Measurements from ENCODE around the gene RGS2.

The RGS2 gene

GRCh38 chr1:192852001-192852947 is 43.4 kb downstream of the RGS2 start:
- no peak overlapping the region for H3K4me3 ChIP-seq (ENCODE audit: low read length)

GRCh38 chr1:192858456-192858855 is 49.6 kb downstream of the RGS2 start:
- Histone ChIP-seq H3K4ac (ENCODE audit: low read depth, low read length) (no peak overlapping the region), H2AK5ac (ENCODE audit: low read length) (no peak overlapping the region), H3K27ac (ENCODE audit: low read depth, low read length) (no peak overlapping the region), H3K36me3 (ENCODE audit: control insufficient read depth, insufficient read depth, low read length) (no peaks in the 10 kb centered on the region), H3K56ac (ENCODE audit: low read length) (no peak overlapping the region), H4K8ac (ENCODE audit: low read depth, low read length) (no peak overlapping the region), H3K79me1 (ENCODE audit: low read length) (no peaks in the 10 kb centered on the region), H4K5ac (ENCODE audit: low read length) (no peak overlapping the region), H3K9ac (ENCODE audit: low read length) (no peak overlapping the region), H3K79me2 (ENCODE audit: control insufficient read depth, insufficient read depth, low read length) (no peaks in the 10 kb centered on the region), H3K4me3 (ENCODE audit: low read length) (no peak overlapping the region), H2BK120ac (ENCODE audit: low read depth, low read length) (no peak overlapping the region), H3K27me3 (ENCODE audit: insufficient read depth, low read length, poor library complexity) (no peaks in the 10 kb centered on the region), H2BK5ac (ENCODE audit: low read length) (no peak overlapping the region), H2BK15ac (replicated peaks; ENCODE audit: low read depth) (no peak overlapping the region), H3K18ac (ENCODE audit: low read length) (no peak overlapping the region), H3K23ac (ENCODE audit: low read length) (no peak overlapping the region), H3K4me2 (ENCODE audit: low read length) (no peak overlapping the region), H3K4me1 (ENCODE audit: control insufficient read depth, low read depth, low read length) (no peaks in the 10 kb centered on the region)
- WGBS (ENCODE audit: extremely low coverage, insufficient coverage, low lambda C conversion rate) = no CpG with 5 or more reads among the region's 1 CpG
- DNase-seq = no peak

More at GRCh38 chr1:192852001-192852947, 43.4 kb downstream of the RGS2 start:
- H3K79me2 ChIP-seq (ENCODE audit: control insufficient read depth, insufficient read depth, low read length) = no peaks in the 10 kb centered on the region
- H3K36me3 ChIP-seq (ENCODE audit: control insufficient read depth, insufficient read depth, low read length) = no peaks in the 10 kb centered on the region
- no peak overlapping the region for H3K18ac ChIP-seq (ENCODE audit: low read length)
- peaks cover 3% of the 10 kb centered on the region for H3K4me1 ChIP-seq (ENCODE audit: control insufficient read depth, low read depth, low read length)
- no peaks in the 10 kb centered on the region for H3K79me1 ChIP-seq (ENCODE audit: low read length)
- no peak overlapping the region for H2AK5ac ChIP-seq (ENCODE audit: low read length)
- H3K4me2 ChIP-seq (ENCODE audit: low read length) = no peak overlapping the region
- no peak overlapping the region for H3K4ac ChIP-seq (ENCODE audit: low read depth, low read length)
- H3K27me3 ChIP-seq (ENCODE audit: insufficient read depth, low read length, poor library complexity) = no peaks in the 10 kb centered on the region
- no peak overlapping the region for H4K5ac ChIP-seq (ENCODE audit: low read length)
- no peak overlapping the region for H3K9ac ChIP-seq (ENCODE audit: low read length)
- H3K23ac ChIP-seq (ENCODE audit: low read length) = no peak overlapping the region
- no peak overlapping the region for H3K27ac ChIP-seq (ENCODE audit: low read depth, low read length)
- H2BK5ac ChIP-seq (ENCODE audit: low read length) = no peak overlapping the region
- H2BK15ac ChIP-seq (replicated peaks; ENCODE audit: low read depth) = no peak overlapping the region
- DNase-seq = no peak
- no peak overlapping the region for H2BK120ac ChIP-seq (ENCODE audit: low read depth, low read length)
- no CpG with 5 or more reads among the region's 1 CpG for WGBS (ENCODE audit: extremely low coverage, insufficient coverage, low lambda C conversion rate)
- no peak overlapping the region for H3K56ac ChIP-seq (ENCODE audit: low read length)
- no peak overlapping the region for H4K8ac ChIP-seq (ENCODE audit: low read depth, low read length)

GRCh38 chr1:192859808-192860207 is 51.0 kb downstream of the RGS2 start:
- no peak overlapping the region for H3K4ac ChIP-seq (ENCODE audit: low read depth, low read length)
- H2BK120ac ChIP-seq (ENCODE audit: low read depth, low read length) = no peak overlapping the region
- H3K27ac ChIP-seq (ENCODE audit: low read depth, low read length) = no peak overlapping the region
- H2BK5ac ChIP-seq (ENCODE audit: low read length) = no peak overlapping the region
- no peak overlapping the region for H4K8ac ChIP-seq (ENCODE audit: low read depth, low read length)
- no peak overlapping the region for H3K4me2 ChIP-seq (ENCODE audit: low read length)
- H2BK15ac ChIP-seq (replicated peaks; ENCODE audit: low read depth) = no peak overlapping the region
- no peak for DNase-seq
- H3K4me3 ChIP-seq (ENCODE audit: low read length) = no peak overlapping the region
- no peaks in the 10 kb centered on the region for H3K27me3 ChIP-seq (ENCODE audit: insufficient read depth, low read length, poor library complexity)
- no peak overlapping the region for H4K5ac ChIP-seq (ENCODE audit: low read length)
- no peak overlapping the region for H3K56ac ChIP-seq (ENCODE audit: low read length)
- H2AK5ac ChIP-seq (ENCODE audit: low read length) = no peak overlapping the region
- no peaks in the 10 kb centered on the region for H3K4me1 ChIP-seq (ENCODE audit: control insufficient read depth, low read depth, low read length)
- no peak overlapping the region for H3K18ac ChIP-seq (ENCODE audit: low read length)
- H3K79me2 ChIP-seq (ENCODE audit: control insufficient read depth, insufficient read depth, low read length) = no peaks in the 10 kb centered on the region
- H3K9ac ChIP-seq (ENCODE audit: low read length) = no peak overlapping the region
- no peak overlapping the region for H3K23ac ChIP-seq (ENCODE audit: low read length)
- no peaks in the 10 kb centered on the region for H3K36me3 ChIP-seq (ENCODE audit: control insufficient read depth, insufficient read depth, low read length)
- H3K79me1 ChIP-seq (ENCODE audit: low read length) = no peaks in the 10 kb centered on the region

- no peaks in the 10 kb centered on the region for H3K36me3 ChIP-seq (ENCODE audit: control insufficient read depth, insufficient read depth, low read length)
- no peak overlapping the region for H3K4me3 ChIP-seq (ENCODE audit: low read length)
- H2AK5ac ChIP-seq (ENCODE audit: low read length) = no peak overlapping the region
- H3K23ac ChIP-seq (ENCODE audit: low read length) = no peak overlapping the region
- H3K27ac ChIP-seq (ENCODE audit: low read depth, low read length) = no peak overlapping the region
- H3K4me1 ChIP-seq (ENCODE audit: control insufficient read depth, low read depth, low read length) = no peaks in the 10 kb centered on the region
- H2BK120ac ChIP-seq (ENCODE audit: low read depth, low read length) = no peak overlapping the region
- H3K79me1 ChIP-seq (ENCODE audit: low read length) = no peaks in the 10 kb centered on the region
- H4K5ac ChIP-seq (ENCODE audit: low read length) = no peak overlapping the region
- H3K4me2 ChIP-seq (ENCODE audit: low read length) = no peak overlapping the region
- H2BK5ac ChIP-seq (ENCODE audit: low read length) = no peak overlapping the region
- H3K79me2 ChIP-seq (ENCODE audit: control insufficient read depth, insufficient read depth, low read length) = no peaks in the 10 kb centered on the region
- no peak overlapping the region for H3K9ac ChIP-seq (ENCODE audit: low read length)
- no CpG with 5 or more reads among the region's 5 CpGs for WGBS (ENCODE audit: extremely low coverage, insufficient coverage, low lambda C conversion rate)
- H2BK15ac ChIP-seq (replicated peaks; ENCODE audit: low read depth) = no peak overlapping the region
- DNase-seq = peak; percentile 32
- H3K18ac ChIP-seq (ENCODE audit: low read length) = no peak overlapping the region
- H4K8ac ChIP-seq (ENCODE audit: low read depth, low read length) = no peak overlapping the region
- H3K27me3 ChIP-seq (ENCODE audit: insufficient read depth, low read length, poor library complexity) = no peaks in the 10 kb centered on the region
- H3K56ac ChIP-seq (ENCODE audit: low read length) = no peak overlapping the region
- H3K4ac ChIP-seq (ENCODE audit: low read depth, low read length) = no peak overlapping the region
These were observed 51.8 kb downstream of the RGS2 start for GRCh38 chr1:192860478-192861185.

- Histone ChIP-seq H3K18ac (ENCODE audit: low read length) (no peak overlapping the region), H3K36me3 (ENCODE audit: control insufficient read depth, insufficient read depth, low read length) (no peaks in the 10 kb centered on the region), H3K56ac (ENCODE audit: low read length) (no peak overlapping the region), H3K4me2 (ENCODE audit: low read length) (no peak overlapping the region), H2BK15ac (replicated peaks; ENCODE audit: low read depth) (no peak overlapping the region), H3K23ac (ENCODE audit: low read length) (no peak overlapping the region), H3K27ac (ENCODE audit: low read depth, low read length) (no peak overlapping the region), H4K8ac (ENCODE audit: low read depth, low read length) (no peak overlapping the region), H3K79me2 (ENCODE audit: control insufficient read depth, insufficient read depth, low read length) (no peaks in the 10 kb centered on the region), H3K79me1 (ENCODE audit: low read length) (no peaks in the 10 kb centered on the region), H2AK5ac (ENCODE audit: low read length) (no peak overlapping the region), H3K4me3 (ENCODE audit: low read length) (no peak overlapping the region), H2BK5ac (ENCODE audit: low read length) (no peak overlapping the region), H3K4me1 (ENCODE audit: control insufficient read depth, low read depth, low read length) (no peaks in the 10 kb centered on the region), H3K27me3 (ENCODE audit: insufficient read depth, low read length, poor library complexity) (no peaks in the 10 kb centered on the region), H3K4ac (ENCODE audit: low read depth, low read length) (no peak overlapping the region), H4K5ac (ENCODE audit: low read length) (no peak overlapping the region), H3K9ac (ENCODE audit: low read length) (no peak overlapping the region), H2BK120ac (ENCODE audit: low read depth, low read length) (no peak overlapping the region)
- DNase-seq = no peak
- no CpG with 5 or more reads among the region's 4 CpGs for WGBS (ENCODE audit: extremely low coverage, insufficient coverage, low lambda C conversion rate)
These were observed 53.0 kb downstream of the RGS2 start for GRCh38 chr1:192861860-192862259.
